ENCODE measurements around the gene OR13D1. TPM values are rescaled to one million over a fixed set of nuclear protein-coding genes. Genes with fewer than 3 reads are reported as not detected.

The OR13D1 gene
- total and polyA plus RNA-seq, 9 donors: 0.18 TPM; not detected in 8

GRCh38 chr9:104740621-104741020 lies 46.3 kb downstream of the OR13D1 start:
- Histone ChIP-seq H3K36me3 (ENCODE audit: control insufficient read depth, insufficient read depth, low read length) (no peaks in the 10 kb centered on the region), H3K27me3 (ENCODE audit: control insufficient read depth, insufficient read depth, low read length) (no peaks in the 10 kb centered on the region), H3K27ac (ENCODE audit: low read length) (no peak overlapping the region), H3K9me3 (replicated peaks; ENCODE audit: control insufficient read depth, low read depth, low read length) (no peaks in the 10 kb centered on the region), H3K4me3 (ENCODE audit: low read length) (no peak overlapping the region), H3K4me1 (ENCODE audit: control insufficient read depth, insufficient read depth, low read length) (no peaks in the 10 kb centered on the region)
- no CpG with 5 or more reads among the region's 1 CpG for WGBS (ENCODE audit: insufficient coverage)
- DNase-seq: no peak

GRCh38 chr9:104743376-104743985 lies 49.2 kb downstream of the OR13D1 start:
- Histone ChIP-seq H3K36me3 (ENCODE audit: control insufficient read depth, insufficient read depth, low read length) (no peaks in the 10 kb centered on the region), H3K9me3 (replicated peaks; ENCODE audit: control insufficient read depth, low read depth, low read length) (no peaks in the 10 kb centered on the region), H3K27ac (ENCODE audit: low read length) (no peak overlapping the region), H3K4me3 (ENCODE audit: low read length) (no peak overlapping the region), H3K4me1 (ENCODE audit: control insufficient read depth, insufficient read depth, low read length) (peaks cover 2% of the 10 kb centered on the region), H3K27me3 (ENCODE audit: control insufficient read depth, insufficient read depth, low read length) (no peaks in the 10 kb centered on the region)
- peak; percentile 82 for DNase-seq
- WGBS (ENCODE audit: insufficient coverage): no CpG with 5 or more reads among the region's 7 CpGs

Other genes with a start within 250 kb of the OR13D1 start
- not detected for gene OR13F1, start 190.3 kb upstream of the OR13D1 start, total RNA-seq
- not detected for gene OR13F1, start 190.3 kb upstream of the OR13D1 start, polyA plus RNA-seq (ENCODE audit: insufficient read depth in 1 of 8, insufficient read length in 8 of 8, low replicate concordance in 1 of 8)
- gene OR13C4, start 167.3 kb upstream of the OR13D1 start, total RNA-seq: not detected
- not detected for gene OR13C4, start 167.3 kb upstream of the OR13D1 start, polyA plus RNA-seq (ENCODE audit: insufficient read depth in 1 of 8, insufficient read length in 8 of 8, low replicate concordance in 1 of 8)
- gene OR13C3, start 157.7 kb upstream of the OR13D1 start, total RNA-seq: not detected
- not detected for gene OR13C3, start 157.7 kb upstream of the OR13D1 start, polyA plus RNA-seq (ENCODE audit: insufficient read depth in 1 of 8, insufficient read length in 8 of 8, low replicate concordance in 1 of 8)
- gene OR13C8, start 125.3 kb upstream of the OR13D1 start, total RNA-seq: not detected
- not detected for gene OR13C8, start 125.3 kb upstream of the OR13D1 start, polyA plus RNA-seq (ENCODE audit: insufficient read depth in 1 of 8, insufficient read length in 8 of 8, low replicate concordance in 1 of 8)
- not detected for gene OR13C5, start 95.1 kb upstream of the OR13D1 start, total RNA-seq
- gene OR13C5, start 95.1 kb upstream of the OR13D1 start, polyA plus RNA-seq (ENCODE audit: insufficient read depth in 1 of 8, insufficient read length in 8 of 8, low replicate concordance in 1 of 8): not detected
- 0.13 TPM for gene OR13C2, start 88.9 kb upstream of the OR13D1 start, total RNA-seq
- gene OR13C2, start 88.9 kb upstream of the OR13D1 start, polyA plus RNA-seq (ENCODE audit: insufficient read depth in 1 of 8, insufficient read length in 8 of 8, low replicate concordance in 1 of 8): not detected
- gene OR13C9, start 76.3 kb upstream of the OR13D1 start, total RNA-seq: 0.09 TPM
- gene OR13C9, start 76.3 kb upstream of the OR13D1 start, polyA plus RNA-seq (ENCODE audit: insufficient read depth in 1 of 8, insufficient read length in 8 of 8, low replicate concordance in 1 of 8): not detected
- gene NIPSNAP3A, start 53.2 kb downstream of the OR13D1 start, total RNA-seq: 47.5 TPM
- gene NIPSNAP3A, start 53.2 kb downstream of the OR13D1 start, polyA plus RNA-seq (ENCODE audit: insufficient read depth in 1 of 8, insufficient read length in 8 of 8, low replicate concordance in 1 of 8): 10 to 100 TPM; 49.9 to 63.2 (median 55.8) TPM
- 15.3 TPM for gene NIPSNAP3B, start 69.6 kb downstream of the OR13D1 start, total RNA-seq
- 10 to 100 TPM; 15.0 to 33.3 (median 20.3) TPM for gene NIPSNAP3B, start 69.6 kb downstream of the OR13D1 start, polyA plus RNA-seq (ENCODE audit: insufficient read depth in 1 of 8, insufficient read length in 8 of 8, low replicate concordance in 1 of 8)
- 12.1 TPM for gene ABCA1, start 233.6 kb downstream of the OR13D1 start, total RNA-seq
- gene ABCA1, start 233.6 kb downstream of the OR13D1 start, polyA plus RNA-seq (ENCODE audit: insufficient read depth in 1 of 8, insufficient read length in 8 of 8, low replicate concordance in 1 of 8): 1 to 10 TPM; 3.4 to 7.4 (median 5.2) TPM

Measured in muscle of leg (tissue), 11 donors.